PC-9 (cell line): ENCODE results near the gene RABGGTB.
"Not testable (repeated sequence)": the region's sequence is repeated elsewhere in the genome, so short reads cannot be mapped to it uniquely, and the experiment has no call there.

Experiments
- CTCF ChIP-seq: fragments of 200-600 bp; sonication (generic); conservative IDR thresholded peaks from 2 replicates; pipeline ENCODE4 v1.6.1; 2017; ENCODE audit warnings: mixed run types, antibody characterized with exemption, mild to moderate bottlenecking, moderate library complexity
- EZH2 ChIP-seq: fragments of 200-600 bp; sonication (generic); IDR thresholded peaks from 2 replicates; pipeline ENCODE4 v1.8.0; 2017; ENCODE audit warnings: antibody characterized with exemption, low read depth

GRCh38 chr1:75758543-75758942 is 27.5 kb upstream of the RABGGTB start:
- not testable (repeated sequence) for TF ChIP-seq EZH2, CTCF
